H9 (cell line): Measurements from ENCODE around the gene NEUROD4. TPM values are rescaled to one million over a fixed set of nuclear protein-coding genes. Genes with fewer than 3 reads are reported as not detected.

Experiments used
- DNase-seq: peaks from one replicate; pipeline ENCODE4 v3.0.0-alpha.2; 2017
- H2AFZ ChIP-seq: one replicate; pipeline ENCODE4 v1.6.1; 2013; ENCODE audit warnings: mild to moderate bottlenecking, low read length, control low read depth, moderate library complexity
- H2AK5ac ChIP-seq: 2 replicates; pipeline ENCODE4 v1.6.1; 2013; ENCODE audit warnings: low read length, control low read depth, mixed read lengths; ENCODE audit not compliant: insufficient read length
- H2BK120ac ChIP-seq: one replicate; pipeline ENCODE4 v1.6.1; 2013; ENCODE audit warnings: low read depth, mild to moderate bottlenecking, low read length, control low read depth, inconsistent platforms; ENCODE audit not compliant: poor library complexity, severe bottlenecking
- H2BK12ac ChIP-seq: 2 replicates; pipeline ENCODE4 v1.6.1; 2013; ENCODE audit warnings: low read length, control low read depth, mixed read lengths, low read depth; ENCODE audit not compliant: insufficient read length
- H2BK15ac ChIP-seq: 2 replicates; pipeline ENCODE4 v1.6.1; 2013; ENCODE audit warnings: low read depth, low read length, control low read depth
- H2BK20ac ChIP-seq: one replicate; pipeline ENCODE4 v1.6.1; 2013; ENCODE audit warnings: low read depth, mild to moderate bottlenecking, low read length, control low read depth, inconsistent platforms; ENCODE audit not compliant: poor library complexity, severe bottlenecking
- H2BK5ac ChIP-seq: 2 replicates; pipeline ENCODE4 v1.6.1; 2013; ENCODE audit warnings: low read length, control low read depth, mixed read lengths; ENCODE audit not compliant: insufficient read length
- H3K14ac ChIP-seq: 2 replicates; pipeline ENCODE4 v1.6.1; 2013; ENCODE audit warnings: low read length, control low read depth; ENCODE audit not compliant: insufficient read depth
- H3K18ac ChIP-seq: 2 replicates; pipeline ENCODE4 v1.6.1; 2013; ENCODE audit warnings: low read depth, mild to moderate bottlenecking, mixed read lengths, low read length, control low read depth; ENCODE audit not compliant: insufficient read length
- H3K23ac ChIP-seq: 2 replicates; pipeline ENCODE4 v1.6.1; 2013; ENCODE audit warnings: low read length, control low read depth, mixed read lengths, low read depth; ENCODE audit not compliant: insufficient read length
- H3K23me2 ChIP-seq: 2 replicates; pipeline ENCODE4 v1.6.1; 2013; ENCODE audit warnings: low read depth, mild to moderate bottlenecking, mixed read lengths, low read length, control low read depth; ENCODE audit not compliant: insufficient read length, poor library complexity, severe bottlenecking
- H3K27ac ChIP-seq: 2 replicates; pipeline ENCODE4 v1.5.1; 2013; ENCODE audit warnings: low read length, control low read depth, mixed read lengths, low read depth; ENCODE audit not compliant: insufficient read length
- H3K27me3 ChIP-seq: 2 replicates; pipeline ENCODE4 v1.6.1; 2013; ENCODE audit warnings: low read length, control low read depth, inconsistent platforms; ENCODE audit not compliant: insufficient read depth
- H3K4ac ChIP-seq: 2 replicates; pipeline ENCODE4 v1.6.1; 2013; ENCODE audit warnings: low read depth, mild to moderate bottlenecking, control low read depth, inconsistent platforms, low read length, moderate library complexity
- H3K4me1 ChIP-seq: 2 replicates; pipeline ENCODE4 v1.6.1; 2013; ENCODE audit warnings: low read length, control low read depth, inconsistent platforms; ENCODE audit not compliant: insufficient read depth
- H3K4me2 ChIP-seq: 2 replicates; pipeline ENCODE4 v1.6.1; 2013; ENCODE audit warnings: low read length, control low read depth, mixed read lengths; ENCODE audit not compliant: insufficient read length, insufficient read depth
- H3K56ac ChIP-seq: 2 replicates; pipeline ENCODE4 v1.6.1; 2013; ENCODE audit warnings: low read depth, mild to moderate bottlenecking, mixed read lengths, low read length, control low read depth; ENCODE audit not compliant: insufficient read length
- H3K79me1 ChIP-seq: 2 replicates; pipeline ENCODE4 v1.6.1; 2013; ENCODE audit warnings: low read depth, mild to moderate bottlenecking, moderate library complexity, low read length, control low read depth, inconsistent platforms; ENCODE audit not compliant: insufficient read depth, poor library complexity, severe bottlenecking
- H3K79me2 ChIP-seq: 2 replicates; pipeline ENCODE4 v1.6.1; 2013; ENCODE audit warnings: low read length, control low read depth, inconsistent platforms; ENCODE audit not compliant: insufficient read depth
- H3K9ac ChIP-seq: 2 replicates; pipeline ENCODE4 v1.6.1; 2013; ENCODE audit warnings: low read length, control low read depth, mixed read lengths; ENCODE audit not compliant: insufficient read length; ENCODE audit errors: extremely low read depth
- H3K9me3 ChIP-seq: one replicate; pipeline ENCODE4 v1.6.1; 2013; ENCODE audit warnings: low read depth, low read length, inconsistent platforms; ENCODE audit not compliant: control insufficient read depth
- H3T11ph ChIP-seq: one replicate; pipeline ENCODE4 v1.6.1; 2013; ENCODE audit warnings: mild to moderate bottlenecking, low read length, control low read depth, inconsistent platforms
- H4K20me1 ChIP-seq: one replicate; pipeline ENCODE4 v1.6.1; 2013; ENCODE audit not compliant: control insufficient read depth, insufficient read length, insufficient read depth
- H4K5ac ChIP-seq: 2 replicates; pipeline ENCODE4 v1.6.1; 2013; ENCODE audit warnings: low read depth, mild to moderate bottlenecking, mixed read lengths, low read length, control low read depth; ENCODE audit not compliant: insufficient read length
- H4K8ac ChIP-seq: replicated peaks from 2 replicates; pipeline ENCODE4 v1.6.1; 2013; ENCODE audit warnings: low read length, control low read depth, mixed read lengths, low read depth; ENCODE audit not compliant: insufficient read length
- H4K91ac ChIP-seq: 2 replicates; pipeline ENCODE4 v1.6.1; 2013; ENCODE audit warnings: low read depth, mild to moderate bottlenecking, moderate library complexity, mixed read lengths, low read length, control low read depth; ENCODE audit not compliant: insufficient read length
- H3K27ac Mint-ChIP-seq, 3 experiments: 2 replicates in 2 of 3; 3 replicates in 1 of 3; pipeline ENCODE4 v1.8.0; 2020 to 2021; ENCODE audit warnings: mixed read lengths in 3 of 3, mild to moderate bottlenecking in 1 of 3, moderate library complexity in 1 of 3
- H3K27me3 Mint-ChIP-seq: 2 replicates; pipeline ENCODE4 v1.8.0; 2021; ENCODE audit warnings: low read depth, mild to moderate bottlenecking, moderate library complexity, mixed read lengths
- H3K36me3 Mint-ChIP-seq, 3 experiments: 2 replicates in 2 of 3; 3 replicates in 1 of 3; pipeline ENCODE4 v1.8.0; 2020 to 2021; ENCODE audit warnings: low read depth in 3 of 3, mixed read lengths in 3 of 3; ENCODE audit not compliant: insufficient read depth in 1 of 3
- H3K4me1 Mint-ChIP-seq, 2 experiments: 2 replicates each; pipeline ENCODE4 v1.8.0; 2020; ENCODE audit warnings: mixed read lengths in 2 of 2
- H3K4me3 Mint-ChIP-seq, 2 experiments: 2 replicates in 1 of 2; 3 replicates in 1 of 2; pipeline ENCODE4 v1.8.0; 2020 to 2021; ENCODE audit warnings: mild to moderate bottlenecking in 2 of 2, mixed read lengths in 2 of 2, moderate library complexity in 1 of 2
- H3K9me3 Mint-ChIP-seq, 2 experiments: 2 replicates in 1 of 2; 3 replicates in 1 of 2; pipeline ENCODE4 v1.8.0; 2020; ENCODE audit warnings: mild to moderate bottlenecking in 2 of 2, mixed read lengths in 2 of 2, moderate library complexity in 1 of 2
- WGBS: extraction: QIAGEN DNeasy Blood & Tissue Kit; methylation state at CpG from one replicate; pipeline ENCODE4 v1.1.7; 2013; ENCODE audit warnings: missing lambda C conversion rate, low lambda C conversion rate, mixed read lengths; ENCODE audit not compliant: insufficient read length; ENCODE audit errors: extremely low coverage; 5-methylcytosine and 5-hydroxymethylcytosine counted together
- total RNA-seq: library from RNA; stranded (reverse); gene quantifications from 2 replicates; pipeline ENCODE4 v1.2.1, GENCODE V29; 2021
- TF ChIP-seq, protein P1 (sequence below): fragments of 200-600 bp; sonication (generic); conservative IDR thresholded peaks from 3 replicates; pipeline ENCODE4 v1.8.0; 2021; ENCODE audit warnings: antibody characterized with exemption, mild to moderate bottlenecking

The NEUROD4 gene
- total RNA-seq, 1 experiment from 2014 or later: not detected

DNA sequence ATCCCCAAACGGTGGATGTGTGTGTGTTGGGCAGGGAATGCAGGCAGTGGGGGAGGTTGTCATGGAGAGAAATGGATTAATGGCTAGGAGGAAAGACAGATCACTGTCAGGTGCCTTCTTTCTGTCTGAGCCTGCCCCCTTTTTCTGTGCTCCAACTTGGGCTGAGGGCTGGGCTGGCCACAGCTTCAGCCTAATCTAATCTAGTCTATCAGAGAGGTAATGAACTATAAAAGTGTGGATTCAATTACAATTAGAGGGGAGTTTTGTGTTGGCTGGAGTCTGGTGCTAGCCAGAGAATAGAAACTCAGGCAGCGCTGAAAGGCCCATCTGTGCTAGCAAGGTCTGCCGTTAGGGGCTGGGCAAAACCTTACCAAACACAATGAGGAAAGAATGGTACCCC, 41.2 kb downstream of the NEUROD4 start:
- Histone ChIP-seq H3K18ac (no peak overlapping the region), H2BK120ac (no peak overlapping the region), H4K5ac (no peak overlapping the region), H3K23me2 (no peaks in the 10 kb centered on the region), H4K20me1 (no peaks in the 10 kb centered on the region), H2BK20ac (no peak overlapping the region), H3K9me3 (no peaks in the 10 kb centered on the region), H3K23ac (no peak overlapping the region), H4K91ac (no peak overlapping the region), H2BK12ac (no peak overlapping the region), H4K8ac (no peak overlapping the region), H3K27ac (no peak overlapping the region), H2AK5ac (no peak overlapping the region), H3K4me1 (peaks cover 7% of the 10 kb centered on the region; the same call in 1 of the 2 replicates), H2BK15ac (no peak overlapping the region), H2AFZ (no peak overlapping the region), H3K14ac (no peak overlapping the region), H3T11ph (no peak overlapping the region), H3K27me3 (no peaks in the 10 kb centered on the region), H3K9ac (no peak overlapping the region), H3K4ac (no peak overlapping the region), H3K4me2 (no peak overlapping the region), H3K79me1 (no peaks in the 10 kb centered on the region), H3K79me2 (no peaks in the 10 kb centered on the region), H2BK5ac (no peak overlapping the region), H3K56ac (no peak overlapping the region)
- Mint-ChIP-seq H3K27me3 (peaks cover 6% of the 10 kb centered on the region), H3K27ac (no peak overlapping the region; a peak in 1 of 7 replicates), H3K4me3 (no peak overlapping the region), H3K9me3 (no peaks in the 10 kb centered on the region), H3K4me1 (peaks cover 34 to 36% of the 10 kb centered on the region in 2 experiments), H3K36me3 (no peaks in the 10 kb centered on the region)
- no peak for DNase-seq
- no CpG with 5 or more reads among the region's 3 CpGs for WGBS
- TF ChIP-seq, protein P1, sequence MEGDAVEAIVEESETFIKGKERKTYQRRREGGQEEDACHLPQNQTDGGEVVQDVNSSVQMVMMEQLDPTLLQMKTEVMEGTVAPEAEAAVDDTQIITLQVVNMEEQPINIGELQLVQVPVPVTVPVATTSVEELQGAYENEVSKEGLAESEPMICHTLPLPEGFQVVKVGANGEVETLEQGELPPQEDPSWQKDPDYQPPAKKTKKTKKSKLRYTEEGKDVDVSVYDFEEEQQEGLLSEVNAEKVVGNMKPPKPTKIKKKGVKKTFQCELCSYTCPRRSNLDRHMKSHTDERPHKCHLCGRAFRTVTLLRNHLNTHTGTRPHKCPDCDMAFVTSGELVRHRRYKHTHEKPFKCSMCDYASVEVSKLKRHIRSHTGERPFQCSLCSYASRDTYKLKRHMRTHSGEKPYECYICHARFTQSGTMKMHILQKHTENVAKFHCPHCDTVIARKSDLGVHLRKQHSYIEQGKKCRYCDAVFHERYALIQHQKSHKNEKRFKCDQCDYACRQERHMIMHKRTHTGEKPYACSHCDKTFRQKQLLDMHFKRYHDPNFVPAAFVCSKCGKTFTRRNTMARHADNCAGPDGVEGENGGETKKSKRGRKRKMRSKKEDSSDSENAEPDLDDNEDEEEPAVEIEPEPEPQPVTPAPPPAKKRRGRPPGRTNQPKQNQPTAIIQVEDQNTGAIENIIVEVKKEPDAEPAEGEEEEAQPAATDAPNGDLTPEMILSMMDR: no peak
